Measurements from ENCODE around the gene FXYD2. TPM values are rescaled to one million over a fixed set of nuclear protein-coding genes. Genes with fewer than 3 reads are reported as not detected.
A peak's percentile ranks its signal among the peaks of the same experiment; 100 is the strongest.

FXYD2 gene
- total and polyA plus RNA-seq, 12 donors: 0.40 to 6.0 (median 1.8) TPM

DNA sequence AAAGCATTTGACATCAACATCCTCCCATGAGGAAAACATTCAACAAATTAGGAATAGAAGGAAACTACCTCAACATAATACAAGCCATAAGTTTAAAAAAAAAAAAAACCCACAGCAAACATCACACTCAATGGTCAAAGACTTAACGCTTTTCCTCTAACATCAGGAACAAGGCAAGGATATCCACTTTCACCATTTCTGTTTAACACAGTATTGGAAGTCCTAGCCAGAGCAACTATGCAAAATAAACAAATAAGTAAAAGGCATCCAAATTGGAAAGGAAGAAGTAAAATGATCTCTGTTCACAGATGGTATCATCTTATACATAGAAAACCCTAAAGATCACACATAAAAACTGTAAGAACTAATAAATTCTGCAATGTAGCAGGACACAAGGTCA, 38.8 kb upstream of the FXYD2 start:
- Histone ChIP-seq H3K4me3 (no peak overlapping the region), H3K27ac (peak overlapping the region in 4 of 10 donors; percentile 88 to 96 (median 92)), H3K9me3 (no peaks in the 10 kb centered on the region), H3K4me1 (peaks cover 4 to 85% (median 48%) of the 10 kb centered on the region in 9 donors), H3K27me3 (no peaks in the 10 kb centered on the region), H3K36me3 (peaks cover 0 to 6% (median 0%) of the 10 kb centered on the region in 9 donors)
- ATAC-seq (no peak), DNase-seq (no peak)
- WGBS, 2 donors: 60 to 66% methylated on average over 1 of the region's 1 CpG
- TF ChIP-seq, protein P1, sequence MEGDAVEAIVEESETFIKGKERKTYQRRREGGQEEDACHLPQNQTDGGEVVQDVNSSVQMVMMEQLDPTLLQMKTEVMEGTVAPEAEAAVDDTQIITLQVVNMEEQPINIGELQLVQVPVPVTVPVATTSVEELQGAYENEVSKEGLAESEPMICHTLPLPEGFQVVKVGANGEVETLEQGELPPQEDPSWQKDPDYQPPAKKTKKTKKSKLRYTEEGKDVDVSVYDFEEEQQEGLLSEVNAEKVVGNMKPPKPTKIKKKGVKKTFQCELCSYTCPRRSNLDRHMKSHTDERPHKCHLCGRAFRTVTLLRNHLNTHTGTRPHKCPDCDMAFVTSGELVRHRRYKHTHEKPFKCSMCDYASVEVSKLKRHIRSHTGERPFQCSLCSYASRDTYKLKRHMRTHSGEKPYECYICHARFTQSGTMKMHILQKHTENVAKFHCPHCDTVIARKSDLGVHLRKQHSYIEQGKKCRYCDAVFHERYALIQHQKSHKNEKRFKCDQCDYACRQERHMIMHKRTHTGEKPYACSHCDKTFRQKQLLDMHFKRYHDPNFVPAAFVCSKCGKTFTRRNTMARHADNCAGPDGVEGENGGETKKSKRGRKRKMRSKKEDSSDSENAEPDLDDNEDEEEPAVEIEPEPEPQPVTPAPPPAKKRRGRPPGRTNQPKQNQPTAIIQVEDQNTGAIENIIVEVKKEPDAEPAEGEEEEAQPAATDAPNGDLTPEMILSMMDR (IDR thresholded peaks at IDR 0.05): no peak
- intact Hi-C loops (cut with DNase I): no loop called here

DNA sequence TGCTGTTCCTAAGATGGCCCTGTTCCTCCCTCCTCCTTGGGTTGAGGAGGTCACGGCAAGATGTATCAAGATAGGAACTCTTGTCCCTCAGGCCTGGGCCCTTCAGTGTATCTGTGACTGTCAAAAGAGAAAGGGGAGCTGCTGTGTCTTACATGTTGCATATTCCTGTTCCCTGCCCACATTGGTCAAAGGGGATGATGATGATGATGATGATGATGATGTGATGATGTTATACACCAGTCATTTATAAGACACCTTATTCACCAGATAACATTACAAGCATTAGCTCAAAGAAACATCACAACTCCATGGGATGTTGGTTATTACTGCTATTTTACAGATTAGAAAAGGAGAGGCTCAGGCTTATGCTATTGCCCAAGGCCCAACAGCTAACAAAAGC, 38.2 kb upstream of the FXYD2 start:
- H3K27me3 ChIP-seq: no peaks in the 10 kb centered on the region
- H3K4me3 ChIP-seq: peak overlapping the region in 2 of 10 donors; percentile 14 to 26

DNA sequence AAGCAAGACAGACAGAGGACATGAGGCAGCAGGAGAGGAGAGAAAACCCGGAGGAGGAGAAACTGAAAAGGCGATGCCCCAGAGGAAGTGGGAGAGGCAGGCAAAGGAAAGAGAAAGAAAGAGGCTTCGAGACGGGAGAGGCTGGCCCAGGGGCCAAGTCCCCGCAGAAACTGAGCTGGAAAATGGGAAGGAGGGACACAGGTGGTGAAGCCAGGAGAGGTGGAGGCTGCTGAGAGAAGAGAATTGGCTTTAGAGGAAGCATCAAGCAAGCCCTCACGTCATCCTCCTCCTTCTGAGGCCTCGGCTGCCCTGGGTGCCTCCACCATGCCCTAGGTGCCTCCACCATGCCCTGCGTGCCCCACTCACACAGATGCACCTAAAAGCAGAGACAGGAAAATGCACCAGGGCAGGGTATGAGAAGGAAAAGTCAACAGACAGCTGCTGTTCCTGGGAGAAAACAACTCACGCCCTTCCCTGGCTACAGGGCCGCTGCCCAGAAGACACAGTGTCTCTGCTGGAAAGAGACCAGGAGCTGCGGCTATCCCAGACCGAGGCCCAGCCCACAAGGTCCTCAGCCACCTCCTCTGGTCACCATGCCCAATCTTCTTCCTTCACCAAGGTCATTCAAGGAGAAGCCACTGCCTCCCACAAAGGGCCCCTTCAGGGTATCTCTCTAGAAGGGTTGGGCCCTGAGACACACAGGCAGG, 37.6 kb upstream of the FXYD2 start:
- H3K27ac ChIP-seq: peak overlapping the region; percentile 45 to 96 (median 88)
- intact Hi-C loops (cut with DNase I): no loop called here
- peaks cover 4 to 93% (median 49%) of the 10 kb centered on the region in 9 donors for H3K4me1 ChIP-seq
- 42 to 50% methylated on average over 12 of the region's 12 CpGs for WGBS, 2 donors
- H3K36me3 ChIP-seq: no peaks in the 10 kb centered on the region
- H3K4me3 ChIP-seq: peak overlapping the region in 6 of 10 donors; percentile 1 to 28 (median 16)
- no peaks in the 10 kb centered on the region for H3K27me3 ChIP-seq
- no peak for DNase-seq
- peak in 7 of 8 donors; percentile 2 to 42 (median 21) for ATAC-seq
- no peaks in the 10 kb centered on the region for H3K9me3 ChIP-seq
- TF ChIP-seq, protein P1 (IDR thresholded peaks at IDR 0.05): no peak

More for the DNA sequence above, 38.2 kb upstream of the FXYD2 start:
- TF ChIP-seq, protein P1 (IDR thresholded peaks at IDR 0.05): no peak
- H3K9me3 ChIP-seq: no peaks in the 10 kb centered on the region
- DNase-seq: no peak
- peaks cover 4 to 91% (median 48%) of the 10 kb centered on the region in 9 donors for H3K4me1 ChIP-seq
- H3K36me3 ChIP-seq: peaks cover 0 to under 1% (median 0%) of the 10 kb centered on the region in 9 donors
- ATAC-seq: peak in 1 of 8 donors; percentile 9
- peak overlapping the region; percentile 45 to 96 (median 88) for H3K27ac ChIP-seq
- intact Hi-C loops (cut with DNase I): no loop called here
- 67 to 71% methylated on average over 1 of the region's 1 CpG for WGBS, 2 donors

DNA sequence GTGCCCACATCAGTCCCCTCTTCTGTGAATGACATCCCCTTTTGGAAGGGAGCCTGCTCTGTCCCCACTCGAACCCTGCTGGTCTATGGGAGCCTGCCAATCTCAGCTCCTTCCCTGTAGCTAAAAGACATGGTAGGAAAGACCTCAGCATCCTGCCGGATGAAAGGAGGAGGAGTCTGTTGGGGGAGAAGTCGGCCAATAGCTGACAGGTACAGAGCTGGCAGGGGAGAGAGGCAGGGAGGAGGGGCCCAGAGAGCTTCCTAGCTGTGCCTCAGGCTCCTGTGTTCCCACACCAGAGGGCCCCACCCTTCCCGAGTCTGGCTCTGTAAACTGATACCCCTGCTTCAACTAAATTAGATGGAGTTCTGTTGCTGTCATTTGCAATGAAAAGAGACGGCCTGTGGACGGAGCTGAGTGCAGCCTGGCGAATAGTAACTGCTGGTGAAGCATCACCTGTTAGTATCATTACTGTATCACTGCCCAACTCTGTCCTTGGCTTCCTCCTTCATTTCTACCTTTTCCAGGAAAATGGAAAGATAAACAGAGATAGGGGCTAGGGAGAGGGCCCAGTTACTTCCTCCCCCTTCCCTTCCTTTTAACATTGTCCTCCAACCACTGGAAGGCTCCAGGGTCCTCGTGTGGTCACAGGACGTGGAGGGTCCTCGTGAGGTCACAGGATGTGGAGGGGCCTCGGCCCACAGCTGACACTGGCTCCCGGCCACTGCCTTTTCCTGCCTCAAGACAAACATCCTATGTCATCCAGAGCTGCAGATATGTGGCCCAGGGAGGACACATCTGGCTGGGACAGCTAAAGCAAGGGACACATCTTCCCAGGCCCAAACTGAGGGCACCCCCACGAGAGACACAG, 36.8 kb upstream of the FXYD2 start:
- Histone ChIP-seq H3K9me3 (no peaks in the 10 kb centered on the region), H3K27ac (peak overlapping the region; percentile 52 to 96 (median 88)), H3K36me3 (no peaks in the 10 kb centered on the region), H3K4me1 (peaks cover 4 to 93% (median 51%) of the 10 kb centered on the region in 9 donors), H3K4me3 (peak overlapping the region in 6 of 10 donors; percentile 1 to 28 (median 16)), H3K27me3 (no peaks in the 10 kb centered on the region)
- WGBS, 2 donors: 33 to 40% methylated on average over 13 of the region's 13 CpGs
- intact Hi-C loops (cut with DNase I): no loop called here
- DNase-seq (peak; percentile 66 to 84), ATAC-seq (peak; percentile 80 to 93 (median 88))
- TF ChIP-seq, protein P1 (IDR thresholded peaks at IDR 0.05): no peak
